Measurements from ENCODE around the gene SCCPDH. TPM values are rescaled to one million over a fixed set of nuclear protein-coding genes. Genes with fewer than 3 reads are reported as not detected.
"Not testable (repeated sequence)": the region's sequence is repeated elsewhere in the genome, so short reads cannot be mapped to it uniquely, and the experiment has no call there.

SCCPDH gene
- total RNA-seq, 1 donor from 2014 or later, result 9.3 TPM

- POLR2A ChIA-PET, result no interaction called here
- H3K4me3 Mint-ChIP-seq, result no peak overlapping the region
- no peak for TF ChIP-seq CTCF (IDR thresholded peaks at IDR 0.05)
- ATAC-seq (ENCODE audit: low read depth), result no peak
- DNase-seq, result no peak
- H3K36me3 Mint-ChIP-seq (ENCODE audit: low read depth), result peaks cover 45% of the 10 kb centered on the region
- peaks cover 4% of the 10 kb centered on the region for H3K9me3 Mint-ChIP-seq
- CTCF ChIA-PET, result no interaction called here
- H3K27ac Mint-ChIP-seq, result no peak overlapping the region
- no peaks in the 10 kb centered on the region for H3K27me3 Mint-ChIP-seq
- intact Hi-C loops (cut with micrococcal nuclease), result no loop called here
- no peaks in the 10 kb centered on the region for H3K4me1 Mint-ChIP-seq
These were observed 10.7 kb downstream of the SCCPDH start for GRCh38 chr1:246734866-246735265.

- POLR2A ChIA-PET, result no interaction called here
- no peak for ATAC-seq (ENCODE audit: low read depth)
- CTCF ChIA-PET, result no interaction called here
- intact Hi-C loops (cut with micrococcal nuclease), result no loop called here
- no peaks in the 10 kb centered on the region for H3K4me1 Mint-ChIP-seq
- peaks cover 40% of the 10 kb centered on the region for H3K36me3 Mint-ChIP-seq (ENCODE audit: low read depth)
- H3K4me3 Mint-ChIP-seq, result no peak overlapping the region
- H3K9me3 Mint-ChIP-seq, result no peaks in the 10 kb centered on the region
- no peak for DNase-seq
- no peak for TF ChIP-seq CTCF (IDR thresholded peaks at IDR 0.05)
- no peak overlapping the region for H3K27ac Mint-ChIP-seq
- no peaks in the 10 kb centered on the region for H3K27me3 Mint-ChIP-seq
These were observed 11.5 kb downstream of the SCCPDH start for GRCh38 chr1:246735735-246736134.

- no peak for DNase-seq
- POLR2A ChIA-PET, result no interaction called here
- H3K4me1 Mint-ChIP-seq, result no peaks in the 10 kb centered on the region
- no peak for ATAC-seq (ENCODE audit: low read depth)
- H3K9me3 Mint-ChIP-seq, result peaks cover 11% of the 10 kb centered on the region
- H3K27ac Mint-ChIP-seq, result no peak overlapping the region
- no peak for TF ChIP-seq CTCF (IDR thresholded peaks at IDR 0.05)
- H3K36me3 Mint-ChIP-seq (ENCODE audit: low read depth), result peaks cover 27% of the 10 kb centered on the region
- H3K27me3 Mint-ChIP-seq, result no peaks in the 10 kb centered on the region
- CTCF ChIA-PET, result no interaction called here
- intact Hi-C loops (cut with micrococcal nuclease), result no loop called here
- H3K4me3 Mint-ChIP-seq, result no peak overlapping the region
These were observed 18.2 kb downstream of the SCCPDH start for GRCh38 chr1:246742396-246742795.

- H3K27me3 Mint-ChIP-seq; intact Hi-C loops (cut with micrococcal nuclease); H3K4me3 Mint-ChIP-seq; CTCF ChIA-PET; H3K27ac Mint-ChIP-seq; ATAC-seq (ENCODE audit: low read depth); DNase-seq; H3K4me1 Mint-ChIP-seq; POLR2A ChIA-PET: not testable (repeated sequence)
- peaks cover 18% of the 10 kb centered on the region for H3K36me3 Mint-ChIP-seq (ENCODE audit: low read depth)
- H3K9me3 Mint-ChIP-seq, result peaks cover 11% of the 10 kb centered on the region
These were observed 21.9 kb downstream of the SCCPDH start for GRCh38 chr1:246746155-246746554.

GRCh38 chr1:246748006-246748405 lies 23.8 kb downstream of the SCCPDH start:
- Mint-ChIP-seq H3K36me3 (ENCODE audit: low read depth) (peaks cover 9% of the 10 kb centered on the region), H3K27ac (no peak overlapping the region), H3K4me3 (no peak overlapping the region), H3K27me3 (no peaks in the 10 kb centered on the region), H3K4me1 (no peaks in the 10 kb centered on the region), H3K9me3 (peaks cover 3% of the 10 kb centered on the region)
- ChIA-PET POLR2A (no interaction called here), CTCF (no interaction called here)
- TF ChIP-seq CTCF (IDR thresholded peaks at IDR 0.05), result no peak
- DNase-seq (no peak), ATAC-seq (ENCODE audit: low read depth) (no peak)
- intact Hi-C loops (cut with micrococcal nuclease), result no loop called here

- H3K4me1 Mint-ChIP-seq, result no peaks in the 10 kb centered on the region
- CTCF ChIA-PET, result no interaction called here
- no peak for DNase-seq
These were observed 24.7 kb downstream of the SCCPDH start for GRCh38 chr1:246748867-246749266.

More at GRCh38 chr1:246748867-246749266, 24.7 kb downstream of the SCCPDH start:
- TF ChIP-seq CTCF (IDR thresholded peaks at IDR 0.05), result no peak
- peaks cover 3% of the 10 kb centered on the region for H3K9me3 Mint-ChIP-seq
- intact Hi-C loops (cut with micrococcal nuclease), result no loop called here
- no peaks in the 10 kb centered on the region for H3K27me3 Mint-ChIP-seq
- POLR2A ChIA-PET, result no interaction called here
- peaks cover 8% of the 10 kb centered on the region for H3K36me3 Mint-ChIP-seq (ENCODE audit: low read depth)
- ATAC-seq (ENCODE audit: low read depth), result no peak
- H3K27ac Mint-ChIP-seq, result no peak overlapping the region
- H3K4me3 Mint-ChIP-seq, result no peak overlapping the region

Data from activated B cell treated with CpG ODN at 0.5 μM for 24 hours (primary cell).